B cell (primary cell): ENCODE results near the gene CAPZA1.

Experiments used
- EZH2 ChIP-seq: IDR thresholded peaks from 2 replicates; pipeline ENCODE4 v1.6.1; 2012; ENCODE audit warnings: borderline replicate concordance, low read depth, mild to moderate bottlenecking, moderate library complexity, low read length; ENCODE audit not compliant: insufficient read depth, poor library complexity, severe bottlenecking
- TF ChIP-seq, protein P1 (sequence below): fragments of 200-600 bp; IDR thresholded peaks from one replicate; pipeline ENCODE4 v1.8.0; 2022; ENCODE audit warnings: antibody characterized with exemption, mild to moderate bottlenecking

DNA sequence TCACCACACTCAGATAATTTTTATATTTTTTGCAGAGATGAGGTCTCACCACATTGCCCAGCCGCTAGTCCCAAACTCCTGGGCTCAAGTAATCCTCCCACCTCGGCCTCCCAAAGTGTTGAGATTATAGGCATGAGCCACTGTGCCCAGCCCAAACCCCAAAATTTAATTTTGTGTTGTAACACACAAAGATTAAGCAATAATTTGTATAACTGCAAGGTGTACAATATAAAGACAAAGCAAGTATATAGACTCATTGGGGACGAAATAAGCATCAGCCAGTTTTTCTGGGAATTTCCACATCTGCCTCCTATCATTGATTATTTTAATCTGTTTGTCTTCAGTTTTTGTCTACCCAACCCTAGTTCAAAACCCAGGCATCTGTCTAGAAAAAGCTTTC, 43.4 kb upstream of the CAPZA1 start:
- TF ChIP-seq, protein P1, sequence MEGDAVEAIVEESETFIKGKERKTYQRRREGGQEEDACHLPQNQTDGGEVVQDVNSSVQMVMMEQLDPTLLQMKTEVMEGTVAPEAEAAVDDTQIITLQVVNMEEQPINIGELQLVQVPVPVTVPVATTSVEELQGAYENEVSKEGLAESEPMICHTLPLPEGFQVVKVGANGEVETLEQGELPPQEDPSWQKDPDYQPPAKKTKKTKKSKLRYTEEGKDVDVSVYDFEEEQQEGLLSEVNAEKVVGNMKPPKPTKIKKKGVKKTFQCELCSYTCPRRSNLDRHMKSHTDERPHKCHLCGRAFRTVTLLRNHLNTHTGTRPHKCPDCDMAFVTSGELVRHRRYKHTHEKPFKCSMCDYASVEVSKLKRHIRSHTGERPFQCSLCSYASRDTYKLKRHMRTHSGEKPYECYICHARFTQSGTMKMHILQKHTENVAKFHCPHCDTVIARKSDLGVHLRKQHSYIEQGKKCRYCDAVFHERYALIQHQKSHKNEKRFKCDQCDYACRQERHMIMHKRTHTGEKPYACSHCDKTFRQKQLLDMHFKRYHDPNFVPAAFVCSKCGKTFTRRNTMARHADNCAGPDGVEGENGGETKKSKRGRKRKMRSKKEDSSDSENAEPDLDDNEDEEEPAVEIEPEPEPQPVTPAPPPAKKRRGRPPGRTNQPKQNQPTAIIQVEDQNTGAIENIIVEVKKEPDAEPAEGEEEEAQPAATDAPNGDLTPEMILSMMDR: no peak
- no peak for TF ChIP-seq EZH2
